Caco-2 (cell line): Measurements from ENCODE around the gene CHST3. TPM values are rescaled to one million over a fixed set of nuclear protein-coding genes. Genes with fewer than 3 reads are reported as not detected.
A peak's percentile ranks its signal among the peaks of the same experiment; 100 is the strongest.

Experiments used
- BruUV-seq: library from RNA; stranded (reverse); fragments of 400-500 nt; replicated peaks from 2 replicates; lab custom pipeline; 2021; lab: Mats Ljungman, UMichigan
- CTCF ChIA-PET: fragments of 300-600 bp; sonication (Branson Sonifier 250); formaldehyde crosslinking; loops from one replicate; lab custom pipeline; 2022; ENCODE audit warnings: antibody characterized with exemption; lab: Charles Lee
- POLR2A ChIA-PET: fragments of 300-600 bp; sonication (Branson Sonifier 250); formaldehyde crosslinking; loops from one replicate; lab custom pipeline; 2022; ENCODE audit warnings: antibody characterized with exemption; lab: Charles Lee
- DNase-seq, 2 experiments: peaks; one replicate each; pipeline versions ENCODE4 v3.0.0 to v3.0.0-alpha.2; 2020 to 2022
- H3K27me3 ChIP-seq: replicated peaks from 2 replicates; pipeline ENCODE4 v1.6.0; 2011; ENCODE audit warnings: low read length; ENCODE audit not compliant: control insufficient read depth, insufficient read depth
- H3K36me3 ChIP-seq: 2 replicates; pipeline ENCODE4 v1.5.1; 2011; ENCODE audit warnings: low read length; ENCODE audit not compliant: control insufficient read depth, insufficient read depth
- H3K4me1 ChIP-seq: fragments of 250-450 bp; sonication (Bioruptor Pico); 2 replicates; pipeline ENCODE4 v1.5.1; 2020; ENCODE audit warnings: mild to moderate bottlenecking
- H3K4me3 ChIP-seq: 2 replicates; pipeline ENCODE4 v1.5.1; 2011; ENCODE audit warnings: low read depth, mild to moderate bottlenecking, control low read depth, low read length
- H3K9me3 ChIP-seq: fragments of 250-450 bp; sonication (Bioruptor Pico); 2 replicates; pipeline ENCODE4 v1.5.1; 2020; ENCODE audit warnings: mild to moderate bottlenecking, moderate library complexity
- H3K27ac Mint-ChIP-seq: one replicate; pipeline ENCODE4 v1.8.0; 2022; ENCODE audit warnings: mixed read lengths; ENCODE audit not compliant: unreplicated experiment
- H3K27me3 Mint-ChIP-seq: one replicate; pipeline ENCODE4 v1.8.0; 2022; ENCODE audit warnings: mixed read lengths; ENCODE audit not compliant: insufficient read depth, unreplicated experiment
- H3K36me3 Mint-ChIP-seq: one replicate; pipeline ENCODE4 v1.8.0; 2022; ENCODE audit warnings: mild to moderate bottlenecking, mixed read lengths; ENCODE audit not compliant: insufficient read depth, unreplicated experiment
- H3K4me1 Mint-ChIP-seq: one replicate; pipeline ENCODE4 v1.8.0; 2022; ENCODE audit warnings: low read depth, mixed read lengths; ENCODE audit not compliant: unreplicated experiment
- H3K4me3 Mint-ChIP-seq: one replicate; pipeline ENCODE4 v1.8.0; 2022; ENCODE audit warnings: mild to moderate bottlenecking, moderate library complexity, mixed read lengths; ENCODE audit not compliant: unreplicated experiment
- H3K9me3 Mint-ChIP-seq: one replicate; pipeline ENCODE4 v1.8.0; 2022; ENCODE audit warnings: mixed read lengths; ENCODE audit not compliant: unreplicated experiment
- CTCF ChIP-seq, 2 experiments: fragments of 200-600 bp in 1 of 2; IDR thresholded peaks; 1 replicate in 1 of 2; 2 replicates in 1 of 2; pipeline versions ENCODE4 v1.5.1 to v1.8.0; 2011 to 2022; ENCODE audit warnings: antibody characterized with exemption in 1 of 2, control low read depth in 1 of 2, inconsistent platforms in 1 of 2, low read depth in 1 of 2, low read length in 1 of 2, mild to moderate bottlenecking in 1 of 2, moderate library complexity in 1 of 2; ENCODE audit not compliant: insufficient read depth in 1 of 2, severe bottlenecking in 1 of 2, unreplicated experiment in 1 of 2
- intact Hi-C: fragments of 100-400 bp; cut with micrococcal nuclease; formaldehyde crosslinking; loops from one replicate; pipeline ENCODE4 v1.10.0; 2022; ENCODE audit not compliant: unreplicated experiment
- total RNA-seq: library from RNA; stranded (reverse); gene quantifications from 2 replicates; pipeline ENCODE4 v1.2.3, GENCODE V29; 2022

The CHST3 gene
- total RNA-seq, 1 experiment from 2014 or later = 46.0 TPM

- ChIA-PET POLR2A (no interaction called here), CTCF (interaction anchor here (0.6 to 2.3 kb wide), 3 partner anchors 14 to 524 kb away, joined by 3 to 14 read pairs (median 3); no protein-coding TSS in a partner anchor)
- no peak for DNase-seq
- H3K4me3 ChIP-seq = no peak overlapping the region
- H3K36me3 Mint-ChIP-seq = no peaks in the 10 kb centered on the region
- H3K36me3 ChIP-seq = no peaks in the 10 kb centered on the region
- peaks cover 44% of the 10 kb centered on the region for H3K4me1 Mint-ChIP-seq
- no peaks in the 10 kb centered on the region for H3K9me3 Mint-ChIP-seq
- no TSS peak for BruUV-seq
- no peaks in the 10 kb centered on the region for H3K27me3 ChIP-seq
- H3K9me3 ChIP-seq = no peaks in the 10 kb centered on the region
- H3K4me1 ChIP-seq = peaks cover 58% of the 10 kb centered on the region
- no peak overlapping the region for H3K4me3 Mint-ChIP-seq
- no peaks in the 10 kb centered on the region for H3K27me3 Mint-ChIP-seq
- no peak for TF ChIP-seq CTCF (IDR thresholded peaks at IDR 0.05; ENCODE audit: insufficient read depth in 1 of 2, low read depth in 1 of 2, low read length in 1 of 2, severe bottlenecking in 1 of 2, unreplicated experiment in 1 of 2)
- peak overlapping the region; percentile 27 for H3K27ac Mint-ChIP-seq
- intact Hi-C loops = no loop called here
These were observed 70.6 kb downstream of the CHST3 start for GRCh38 chr10:72034761-72035160.

DNA sequence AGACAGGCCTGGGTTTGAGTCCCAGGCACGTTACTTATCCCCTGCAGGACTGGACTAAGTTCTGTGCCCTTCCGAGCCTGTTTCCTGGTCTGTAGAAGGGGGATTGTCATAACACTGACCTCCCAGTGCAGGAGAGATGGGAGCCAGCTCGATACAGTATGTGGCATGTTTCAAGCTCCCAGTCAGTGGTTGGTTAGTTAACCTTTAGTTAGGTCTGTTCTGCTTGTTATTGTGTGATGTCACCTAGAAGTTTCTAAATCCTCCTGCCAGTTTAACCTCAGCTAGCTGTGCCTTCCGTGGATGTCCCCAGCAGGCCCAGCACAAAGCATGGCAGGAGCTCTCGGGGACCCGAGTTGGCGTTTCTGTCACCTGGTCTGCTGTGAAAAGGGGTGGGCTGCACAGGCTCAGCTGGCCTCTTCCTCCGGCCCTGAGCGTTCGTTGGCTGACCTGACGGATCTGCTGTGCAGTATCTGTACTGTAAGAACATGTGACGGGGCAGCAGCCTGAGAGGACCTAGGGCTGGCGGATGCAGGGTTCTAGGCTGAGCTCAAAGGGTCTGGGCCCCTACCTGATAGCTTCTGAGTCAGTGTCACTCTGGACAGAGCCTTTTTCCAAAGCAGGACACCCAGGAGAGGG, 71.2 kb downstream of the CHST3 start:
- Histone ChIP-seq H3K27me3 (no peaks in the 10 kb centered on the region), H3K36me3 (no peaks in the 10 kb centered on the region), H3K4me3 (no peak overlapping the region), H3K4me1 (peaks cover 52% of the 10 kb centered on the region), H3K9me3 (no peaks in the 10 kb centered on the region)
- TF ChIP-seq CTCF (IDR thresholded peaks at IDR 0.05; ENCODE audit: insufficient read depth in 1 of 2, low read depth in 1 of 2, low read length in 1 of 2, severe bottlenecking in 1 of 2, unreplicated experiment in 1 of 2) = no peak
- Mint-ChIP-seq H3K27me3 (no peaks in the 10 kb centered on the region), H3K36me3 (no peaks in the 10 kb centered on the region), H3K4me3 (no peak overlapping the region), H3K27ac (peak overlapping the region; percentile 91), H3K9me3 (no peaks in the 10 kb centered on the region), H3K4me1 (peaks cover 41% of the 10 kb centered on the region)
- peak in 1 of 2 experiments; percentile 38 for DNase-seq
- no TSS peak for BruUV-seq
- POLR2A ChIA-PET = interaction anchor here (0.6 to 0.9 kb wide), 2 partner anchors 69 to 73 kb away, joined by 3 to 4 read pairs; no protein-coding TSS in a partner anchor
- CTCF ChIA-PET = interaction anchor here (0.6 to 2.3 kb wide), 3 partner anchors 13 to 523 kb away, joined by 3 to 14 read pairs (median 3); no protein-coding TSS in a partner anchor
- intact Hi-C loops = no loop called here

DNA sequence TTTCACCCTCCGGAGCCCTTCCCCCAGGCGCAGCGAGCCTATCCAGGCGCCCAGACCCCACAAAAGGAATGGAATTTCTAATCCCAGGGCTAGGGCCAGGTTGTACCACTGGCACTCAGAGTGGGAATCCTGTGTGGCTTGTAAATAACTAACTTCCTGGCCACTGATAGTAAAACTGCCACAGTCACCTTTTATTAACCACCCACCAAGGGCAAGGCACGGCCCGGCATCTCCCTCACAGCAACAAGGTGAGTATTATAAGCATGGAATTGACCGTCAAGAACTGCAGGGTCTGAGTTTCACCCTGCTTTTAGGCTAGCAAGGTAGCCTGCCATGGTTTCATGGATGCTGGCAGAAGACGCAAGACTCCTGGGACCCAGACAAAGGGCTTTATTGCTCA, 73.1 kb downstream of the CHST3 start:
- no TSS peak for BruUV-seq
- Histone ChIP-seq H3K4me3 (no peak overlapping the region), H3K4me1 (peaks cover 48% of the 10 kb centered on the region), H3K27me3 (no peaks in the 10 kb centered on the region), H3K9me3 (no peaks in the 10 kb centered on the region), H3K36me3 (no peaks in the 10 kb centered on the region)
- intact Hi-C loops = no loop called here
- CTCF ChIA-PET = interaction anchor here (2.3 to 2.7 kb wide), 2 partner anchors 11 to 141 kb away, joined by 11 to 46 read pairs; no protein-coding TSS in a partner anchor
- Mint-ChIP-seq H3K27ac (peak overlapping the region; percentile 91), H3K27me3 (no peaks in the 10 kb centered on the region), H3K36me3 (no peaks in the 10 kb centered on the region), H3K4me1 (peaks cover 30% of the 10 kb centered on the region), H3K9me3 (no peaks in the 10 kb centered on the region), H3K4me3 (no peak overlapping the region)
- POLR2A ChIA-PET = interaction anchor here (1.6 kb wide), 1 partner anchor 236 kb away, joined by 3 read pairs; the partner anchor contains the start of gene DDIT4
- TF ChIP-seq CTCF (IDR thresholded peaks at IDR 0.05; ENCODE audit: insufficient read depth in 1 of 2, low read depth in 1 of 2, low read length in 1 of 2, severe bottlenecking in 1 of 2, unreplicated experiment in 1 of 2) = no peak
- DNase-seq = no peak
